CD4-positive, alpha-beta T cell treated with Interleukin-15 for 1 hour (primary cell): ENCODE measurements around the gene VILL.
"Not testable (repeated sequence)": the region's sequence is repeated elsewhere in the genome, so short reads cannot be mapped to it uniquely, and the experiment has no call there.

Experiments
- DNase-seq: peaks from one replicate; pipeline ENCODE4 v3.0.0-alpha.2; 2020

Gene VILL

GRCh38 chr3:37987315-37987697 is 3.3 kb upstream of the VILL start:
- DNase-seq = peak; percentile 15

DNA sequence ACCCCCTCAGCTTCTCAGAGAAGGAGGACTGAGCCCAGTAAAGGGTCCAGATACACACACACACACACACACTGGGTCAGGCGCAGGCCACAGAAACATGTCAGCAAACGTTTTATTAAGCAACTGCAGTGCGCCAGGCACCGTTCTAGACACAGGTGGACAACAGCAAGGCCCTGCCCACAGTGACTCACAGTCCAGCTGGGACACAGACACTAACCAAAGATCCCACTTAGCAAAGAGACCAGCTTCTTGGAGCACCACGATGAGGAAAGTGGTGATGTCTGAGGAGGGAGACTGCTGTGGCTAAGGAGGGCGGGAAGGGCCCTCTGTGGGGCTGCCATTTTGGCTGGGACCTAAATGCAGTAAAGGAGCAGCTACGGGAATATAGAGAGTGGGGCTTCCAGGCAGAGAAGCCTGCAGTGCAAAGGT is 2.8 kb upstream of the VILL start:
- DNase-seq = peak; percentile 10

DNA sequence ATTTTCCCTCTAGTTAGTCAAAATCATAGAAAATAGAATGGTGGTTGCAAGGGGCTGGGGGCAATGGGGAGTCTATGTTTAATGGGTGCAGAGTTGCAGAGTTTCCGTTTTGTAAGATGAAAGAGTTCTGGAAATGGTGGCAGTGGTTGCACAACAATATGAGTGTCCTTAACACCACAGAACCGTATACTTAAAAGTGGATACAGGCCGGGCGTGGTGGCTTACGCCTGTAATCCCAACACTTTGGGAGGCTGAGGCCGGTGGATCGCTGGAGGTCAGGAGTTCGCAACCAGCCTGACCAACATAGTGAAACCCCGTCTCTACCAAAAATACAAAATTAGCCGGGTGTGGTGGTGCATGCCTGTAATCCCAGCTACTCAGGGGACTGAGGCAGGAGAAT is 2.2 kb upstream of the VILL start:
- DNase-seq = not testable (repeated sequence)

GRCh38 chr3:37988931-37989525 is 1.6 kb upstream of the VILL start:
- DNase-seq = no peak

- no peak for DNase-seq
Observed at GRCh38 chr3:37989821-37990480, 635 bp upstream of the VILL start.

DNA sequence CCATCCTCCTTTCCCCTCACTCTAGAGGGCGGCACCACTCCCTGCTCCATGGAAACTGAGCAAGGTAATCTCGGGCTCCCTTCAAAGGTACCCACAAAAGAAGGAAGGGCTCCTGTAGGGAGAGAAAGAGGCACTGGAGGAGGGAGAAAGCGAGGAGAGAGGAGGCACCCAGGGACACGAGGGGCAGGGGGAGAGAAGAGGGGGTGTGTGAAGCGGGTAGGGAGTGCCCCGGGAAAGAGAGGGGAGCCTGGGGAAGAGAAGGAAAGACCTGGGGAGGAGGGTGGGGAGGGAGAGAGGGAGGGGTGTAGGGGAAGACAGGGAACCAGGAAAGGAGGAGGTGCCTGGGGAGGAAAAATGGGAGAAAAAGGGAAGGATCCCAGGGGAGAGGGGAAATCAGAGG is 523 bp downstream of the VILL start:
- no peak for DNase-seq

DNA sequence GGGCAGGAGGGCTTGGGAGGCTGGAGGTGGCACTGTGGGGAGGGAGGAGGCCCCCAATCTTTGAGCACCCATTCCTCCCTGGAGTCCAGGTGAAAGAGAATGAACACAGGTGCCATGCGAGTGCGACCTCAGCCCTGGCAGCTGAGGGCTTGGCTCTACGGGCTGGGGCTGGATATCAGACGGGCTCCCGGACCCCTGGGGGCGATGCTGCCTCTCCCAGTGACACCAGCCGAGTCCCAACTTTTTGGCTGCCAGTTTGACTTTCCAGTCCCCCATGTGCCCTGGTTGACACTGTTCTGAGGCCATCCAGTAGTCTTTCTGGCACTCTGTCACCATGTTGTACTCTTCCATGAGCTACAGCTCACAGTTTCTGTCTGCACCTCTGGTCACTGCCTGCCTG is 1.2 kb downstream of the VILL start:
- DNase-seq = no peak

GRCh38 chr3:37992271-37993066 is 1.9 kb downstream of the VILL start:
- DNase-seq = no peak

DNA sequence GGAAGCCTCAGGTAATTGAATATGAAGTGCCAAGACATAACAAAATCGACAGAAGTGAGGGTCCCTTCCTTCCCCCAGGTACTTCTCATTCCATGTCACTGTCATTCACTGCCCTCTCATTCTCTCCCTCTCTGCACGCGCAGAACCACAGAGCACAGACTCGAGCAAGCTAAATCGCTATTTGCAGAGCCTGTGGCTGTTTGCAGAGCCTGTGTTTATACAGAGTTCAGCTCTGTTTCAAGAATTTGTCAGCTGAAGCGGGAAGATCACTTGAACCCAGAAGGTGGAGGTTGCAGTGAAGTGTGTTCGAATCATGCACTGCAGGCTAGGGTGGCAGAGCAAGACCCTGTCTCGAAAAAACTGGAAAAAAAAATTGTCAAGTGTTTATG is 2.5 kb downstream of the VILL start:
- DNase-seq = no peak

DNA sequence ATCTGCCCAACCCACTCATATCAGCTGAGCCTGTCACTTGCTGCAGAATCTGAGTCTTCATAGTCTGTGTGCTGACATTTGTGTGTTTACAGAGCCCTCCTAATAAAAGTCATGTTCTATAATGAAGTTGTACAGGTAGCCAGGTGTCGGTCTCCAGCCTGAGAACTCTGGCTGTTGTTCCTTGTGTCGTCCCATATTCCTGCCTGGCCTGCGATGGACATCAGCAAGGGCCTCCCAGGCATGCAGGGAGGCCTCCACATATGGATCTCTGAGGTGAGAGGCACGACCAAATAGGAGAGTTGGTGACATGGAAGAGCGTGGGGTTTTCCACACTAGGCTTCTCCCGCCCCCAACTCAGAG is 2.9 kb downstream of the VILL start:
- DNase-seq = no peak

DNA sequence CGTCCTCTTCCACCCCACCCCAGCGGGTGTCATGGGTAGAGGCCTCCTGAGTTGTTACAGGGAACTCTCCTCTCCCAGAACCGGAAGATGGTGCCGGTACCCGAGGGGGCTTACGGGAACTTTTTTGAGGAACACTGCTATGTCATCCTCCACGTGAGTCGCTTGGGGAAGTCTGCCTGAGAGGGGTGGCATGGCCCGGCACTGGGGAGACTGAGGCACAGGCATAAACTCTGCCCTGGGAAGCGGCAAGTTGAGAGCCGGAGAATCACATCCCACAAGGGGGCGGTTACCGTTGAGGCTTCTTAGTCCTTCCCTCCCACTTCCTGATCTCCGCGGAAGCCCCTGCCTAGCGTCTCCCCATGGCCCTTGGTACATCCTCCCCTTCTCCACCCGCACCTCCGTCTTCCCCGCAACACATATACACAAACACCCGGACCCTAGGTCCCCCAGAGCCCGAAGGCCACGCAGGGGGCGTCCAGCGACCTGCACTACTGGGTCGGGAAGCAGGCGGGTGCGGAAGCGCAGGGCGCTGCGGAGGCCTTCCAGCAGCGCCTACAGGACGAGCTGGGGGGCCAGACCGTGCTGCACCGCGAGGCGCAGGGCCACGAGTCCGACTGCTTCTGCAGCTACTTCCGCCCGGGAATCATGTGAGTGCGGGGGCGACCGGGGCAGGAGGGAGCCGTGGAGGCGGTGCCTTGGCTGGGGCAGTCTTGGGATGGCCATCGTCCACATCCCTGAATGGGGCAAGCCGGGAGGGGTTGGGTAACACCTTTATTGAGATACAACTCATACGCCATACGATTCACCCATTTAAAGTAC is 3.4 kb downstream of the VILL start:
- peak; percentile 58 for DNase-seq

DNA sequence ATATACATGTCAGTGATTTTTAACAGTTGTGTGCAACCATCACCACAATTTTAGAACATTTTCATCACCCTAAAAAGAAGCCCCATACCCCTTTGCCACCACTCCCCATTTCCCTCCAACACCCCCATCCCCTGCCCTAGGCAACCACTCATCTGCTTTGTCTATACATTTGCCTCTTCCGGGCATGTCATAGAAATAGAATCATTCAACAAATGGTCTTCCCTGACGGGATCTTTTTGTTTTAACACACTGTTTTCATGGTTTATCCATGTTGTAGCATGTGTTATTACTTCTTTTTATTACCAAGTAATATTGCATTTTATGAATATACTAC is 4.0 kb downstream of the VILL start:
- DNase-seq = no peak

DNA sequence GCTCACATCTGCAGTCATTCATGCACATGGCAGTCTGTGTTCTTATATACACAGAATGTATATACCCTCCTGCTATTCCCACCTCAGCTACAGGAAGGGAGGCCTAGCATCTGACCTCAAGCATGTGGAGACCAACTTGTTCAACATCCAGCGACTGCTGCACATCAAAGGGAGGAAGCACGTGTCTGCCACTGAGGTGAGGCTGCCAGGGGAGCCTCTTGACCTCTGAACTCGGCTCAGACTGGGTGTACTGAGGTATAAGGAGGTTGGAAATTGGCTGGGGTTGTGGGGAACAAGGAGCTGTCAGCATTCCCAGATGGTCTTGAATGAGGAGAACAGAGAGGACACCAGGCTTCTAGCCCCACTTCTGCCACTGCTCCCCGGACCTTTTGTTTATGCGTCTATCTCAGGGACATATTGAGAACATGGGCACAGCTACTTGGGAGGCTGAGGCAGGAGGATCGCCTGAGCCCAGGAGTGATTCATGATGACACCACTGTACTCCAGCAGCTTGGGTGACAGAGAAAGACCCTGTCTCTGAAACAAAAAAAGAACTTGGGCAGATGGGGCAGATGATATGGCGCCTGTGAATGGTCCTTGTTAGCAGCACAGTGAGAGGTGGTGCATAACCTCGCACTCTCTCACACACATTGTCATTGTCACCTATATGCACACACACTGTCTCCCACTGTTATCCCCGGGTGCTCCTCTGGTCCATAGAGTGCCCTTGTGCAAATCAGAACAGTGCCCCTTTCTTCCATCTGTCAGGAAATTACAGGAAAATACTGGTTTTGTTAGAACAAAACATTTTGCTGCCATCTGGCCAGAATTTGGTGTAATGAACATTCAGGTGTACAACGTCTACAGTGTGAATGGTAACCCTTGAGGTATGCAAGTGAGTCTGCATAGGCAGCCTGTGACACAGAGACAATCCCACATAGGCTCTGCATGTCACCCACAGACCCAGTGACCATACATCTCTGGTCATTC is 5.4 kb downstream of the VILL start:
- DNase-seq = no peak

- DNase-seq = peak; percentile 80
Observed at GRCh38 chr3:37996785-37997301, 6.3 kb downstream of the VILL start.

DNA sequence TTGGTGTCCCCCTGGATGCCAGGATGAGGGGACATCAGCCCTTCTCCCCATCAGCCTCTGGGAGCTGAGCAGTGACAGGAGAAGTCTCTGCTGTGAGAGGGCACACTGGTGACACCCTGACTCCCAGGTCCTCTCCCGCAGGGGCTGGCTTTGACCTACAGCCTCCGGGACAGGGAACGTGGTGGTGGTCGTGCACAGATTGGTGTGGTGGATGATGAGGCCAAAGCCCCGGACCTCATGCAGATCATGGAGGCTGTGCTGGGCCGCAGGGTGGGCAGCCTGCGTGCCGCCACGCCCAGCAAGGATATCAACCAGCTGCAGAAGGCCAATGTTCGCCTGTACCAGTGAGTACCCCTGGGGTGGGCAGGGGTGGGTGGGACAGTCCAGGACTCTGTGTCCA is 6.8 kb downstream of the VILL start:
- DNase-seq = no peak

GRCh38 chr3:37997791-37998370 is 7.3 kb downstream of the VILL start:
- DNase-seq = no peak

DNA sequence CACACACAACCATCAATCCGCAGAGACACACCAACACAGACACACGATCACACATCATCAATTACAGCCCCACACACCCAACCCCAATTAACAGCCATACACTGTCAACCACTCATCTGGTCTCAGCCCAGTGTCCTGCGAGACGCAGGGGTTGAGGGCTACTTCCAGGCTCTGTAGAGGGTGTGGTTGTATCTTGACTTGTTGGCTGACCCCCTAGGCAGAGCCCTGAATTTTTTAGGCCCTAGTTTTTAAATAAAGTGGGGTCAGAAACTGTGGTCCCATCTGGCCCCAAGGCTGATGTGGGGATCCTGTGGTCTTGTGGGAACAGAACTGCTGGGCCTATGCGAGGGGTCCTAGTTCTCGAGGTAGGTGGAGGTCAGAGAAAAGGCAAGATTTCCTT is 9.2 kb downstream of the VILL start:
- no peak for DNase-seq

DNA sequence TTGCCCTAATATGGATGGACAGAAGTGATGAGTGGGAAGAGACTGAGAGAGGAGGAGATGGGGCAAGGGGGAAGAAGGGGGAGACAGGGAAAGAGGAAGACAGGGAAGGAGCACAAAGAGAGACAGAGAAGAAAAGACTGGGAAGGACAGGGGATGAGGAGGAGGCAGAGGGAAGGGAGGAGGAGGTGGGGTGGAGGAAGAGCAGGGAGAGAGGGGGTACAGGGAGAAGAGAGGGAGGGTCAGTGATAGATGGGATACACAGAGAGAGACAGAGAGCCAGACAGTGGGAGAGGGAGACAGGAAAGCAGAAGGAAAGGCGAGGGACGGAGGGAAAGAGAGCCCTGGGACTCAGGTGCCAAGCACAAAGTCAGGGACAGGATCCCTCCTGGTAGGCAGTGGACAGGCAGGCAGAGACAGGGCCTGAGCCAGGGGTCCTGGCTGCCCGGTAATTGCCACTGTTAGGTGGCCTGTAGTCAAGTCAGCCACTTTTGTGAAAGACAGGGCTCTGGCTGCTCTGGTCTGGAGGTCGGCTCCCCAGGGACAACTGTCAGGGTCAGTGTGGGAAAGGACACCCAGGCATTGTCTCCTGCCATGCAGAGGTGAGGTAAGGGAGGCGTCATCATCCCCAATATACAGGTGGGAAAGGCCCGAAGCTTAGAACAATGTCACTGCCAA is 9.8 kb downstream of the VILL start:
- DNase-seq = no peak

DNA sequence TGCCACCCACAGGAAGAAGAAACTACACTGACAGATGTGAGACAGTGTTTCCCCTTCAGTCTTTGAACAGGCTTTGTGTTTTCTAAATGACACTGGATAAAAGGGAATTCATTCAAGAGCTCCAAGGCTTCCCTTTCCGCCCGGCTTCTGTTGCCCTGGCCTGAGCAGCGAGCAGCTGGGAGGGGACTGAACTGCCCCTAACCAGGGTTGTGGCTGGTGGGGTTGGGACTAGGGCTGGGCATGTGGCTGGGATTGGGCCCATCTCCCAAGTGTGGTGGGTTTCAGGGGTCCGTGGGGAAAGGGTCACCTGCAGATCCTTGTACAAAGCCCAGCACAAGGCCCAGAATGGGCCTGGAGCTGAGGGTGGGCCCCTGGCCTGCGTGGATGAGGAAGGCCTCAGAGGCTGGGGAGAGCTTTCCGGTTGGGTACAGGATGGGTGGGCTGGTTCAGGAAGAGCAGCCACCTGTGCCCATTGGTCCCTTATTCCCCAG is 10.4 kb downstream of the VILL start:
- peak; percentile 10 for DNase-seq

GRCh38 chr3:38001456-38002081 is 11.0 kb downstream of the VILL start:
- peak; percentile 9 for DNase-seq
